ENCODE data around the gene CYP39A1.

CYP39A1 gene

GRCh38 chr6:46581459-46582177 is 71.0 kb downstream of the CYP39A1 start:
- TF ChIP-seq SPI1 (IDR thresholded peaks at IDR 0.05; ENCODE audit: low read depth, low read length): no peak
- no peak for TF ChIP-seq PAX5 (IDR thresholded peaks at IDR 0.05; ENCODE audit: insufficient read depth, low read length, severe bottlenecking)
- TF ChIP-seq POU2F2 (IDR thresholded peaks at IDR 0.05; ENCODE audit: low read depth, low read length): no peak
- no peak for TF ChIP-seq POLR2A (IDR thresholded peaks at IDR 0.05; ENCODE audit: low read depth, low read length)
- no peak for TF ChIP-seq POLR2AphosphoS5 (IDR thresholded peaks at IDR 0.05; ENCODE audit: low read depth, low read length)
- no peak for TF ChIP-seq TAF1 (IDR thresholded peaks at IDR 0.05; ENCODE audit: low read depth, low read length)

GRCh38 chr6:46575530-46575929 is 77.1 kb downstream of the CYP39A1 start:
- DNase-seq (ENCODE audit: insufficient read length, low spot score): no peak
- FAIRE-seq: no peak
- TF ChIP-seq POLR2A (IDR thresholded peaks at IDR 0.05; ENCODE audit: low read depth, low read length) (no peak), PAX5 (IDR thresholded peaks at IDR 0.05; ENCODE audit: insufficient read depth, low read length, severe bottlenecking) (no peak), POU2F2 (IDR thresholded peaks at IDR 0.05; ENCODE audit: low read depth, low read length) (no peak), POLR2AphosphoS5 (IDR thresholded peaks at IDR 0.05; ENCODE audit: low read depth, low read length) (no peak), TAF1 (IDR thresholded peaks at IDR 0.05; ENCODE audit: low read depth, low read length) (no peak), SPI1 (IDR thresholded peaks at IDR 0.05; ENCODE audit: low read depth, low read length) (no peak)

More at GRCh38 chr6:46581459-46582177, 71.0 kb downstream of the CYP39A1 start:
- no peak for FAIRE-seq
- no peak for DNase-seq (ENCODE audit: insufficient read length, low spot score)

- TF ChIP-seq POLR2AphosphoS5 (IDR thresholded peaks at IDR 0.05; ENCODE audit: low read depth, low read length) (no peak), POU2F2 (IDR thresholded peaks at IDR 0.05; ENCODE audit: low read depth, low read length) (no peak), SPI1 (IDR thresholded peaks at IDR 0.05; ENCODE audit: low read depth, low read length) (no peak), PAX5 (IDR thresholded peaks at IDR 0.05; ENCODE audit: insufficient read depth, low read length, severe bottlenecking) (no peak), TAF1 (IDR thresholded peaks at IDR 0.05; ENCODE audit: low read depth, low read length) (no peak), POLR2A (IDR thresholded peaks at IDR 0.05; ENCODE audit: low read depth, low read length) (no peak)
- FAIRE-seq (no peak), DNase-seq (ENCODE audit: insufficient read length, low spot score) (no peak)
Observed at GRCh38 chr6:46573140-46573539, 79.5 kb downstream of the CYP39A1 start.

GRCh38 chr6:46565531-46565930 is 87.1 kb downstream of the CYP39A1 start:
- DNase-seq (ENCODE audit: insufficient read length, low spot score) (no peak), FAIRE-seq (no peak)
- TF ChIP-seq POLR2AphosphoS5 (IDR thresholded peaks at IDR 0.05; ENCODE audit: low read depth, low read length) (no peak), TAF1 (IDR thresholded peaks at IDR 0.05; ENCODE audit: low read depth, low read length) (no peak), SPI1 (IDR thresholded peaks at IDR 0.05; ENCODE audit: low read depth, low read length) (no peak), POU2F2 (IDR thresholded peaks at IDR 0.05; ENCODE audit: low read depth, low read length) (no peak), PAX5 (IDR thresholded peaks at IDR 0.05; ENCODE audit: insufficient read depth, low read length, severe bottlenecking) (no peak), POLR2A (IDR thresholded peaks at IDR 0.05; ENCODE audit: low read depth, low read length) (no peak)

- TF ChIP-seq SPI1 (IDR thresholded peaks at IDR 0.05; ENCODE audit: low read depth, low read length): no peak
- TF ChIP-seq POLR2AphosphoS5 (IDR thresholded peaks at IDR 0.05; ENCODE audit: low read depth, low read length): no peak
- TF ChIP-seq POU2F2 (IDR thresholded peaks at IDR 0.05; ENCODE audit: low read depth, low read length): no peak
- TF ChIP-seq PAX5 (IDR thresholded peaks at IDR 0.05; ENCODE audit: insufficient read depth, low read length, severe bottlenecking): no peak
- TF ChIP-seq POLR2A (IDR thresholded peaks at IDR 0.05; ENCODE audit: low read depth, low read length): no peak
- no peak for TF ChIP-seq TAF1 (IDR thresholded peaks at IDR 0.05; ENCODE audit: low read depth, low read length)
- DNase-seq (ENCODE audit: insufficient read length, low spot score): no peak
Observed at GRCh38 chr6:46563924-46564323, 88.7 kb downstream of the CYP39A1 start.

GRCh38 chr6:46556053-46556452 is 96.6 kb downstream of the CYP39A1 start:
- no peak for FAIRE-seq
- no peak for TF ChIP-seq PAX5 (IDR thresholded peaks at IDR 0.05; ENCODE audit: insufficient read depth, low read length, severe bottlenecking)
- no peak for TF ChIP-seq POLR2AphosphoS5 (IDR thresholded peaks at IDR 0.05; ENCODE audit: low read depth, low read length)
- no peak for TF ChIP-seq POLR2A (IDR thresholded peaks at IDR 0.05; ENCODE audit: low read depth, low read length)
- no peak for TF ChIP-seq SPI1 (IDR thresholded peaks at IDR 0.05; ENCODE audit: low read depth, low read length)
- no peak for TF ChIP-seq TAF1 (IDR thresholded peaks at IDR 0.05; ENCODE audit: low read depth, low read length)
- TF ChIP-seq POU2F2 (IDR thresholded peaks at IDR 0.05; ENCODE audit: low read depth, low read length): no peak

More at GRCh38 chr6:46563924-46564323, 88.7 kb downstream of the CYP39A1 start:
- no peak for FAIRE-seq

GRCh38 chr6:46555129-46555528 is 97.5 kb downstream of the CYP39A1 start:
- no peak for FAIRE-seq
- TF ChIP-seq POLR2AphosphoS5 (IDR thresholded peaks at IDR 0.05; ENCODE audit: low read depth, low read length) (no peak), PAX5 (IDR thresholded peaks at IDR 0.05; ENCODE audit: insufficient read depth, low read length, severe bottlenecking) (no peak), POU2F2 (IDR thresholded peaks at IDR 0.05; ENCODE audit: low read depth, low read length) (no peak), SPI1 (IDR thresholded peaks at IDR 0.05; ENCODE audit: low read depth, low read length) (no peak), TAF1 (IDR thresholded peaks at IDR 0.05; ENCODE audit: low read depth, low read length) (no peak), POLR2A (IDR thresholded peaks at IDR 0.05; ENCODE audit: low read depth, low read length) (no peak)
- no peak for DNase-seq (ENCODE audit: insufficient read length, low spot score)

More at GRCh38 chr6:46556053-46556452, 96.6 kb downstream of the CYP39A1 start:
- no peak for DNase-seq (ENCODE audit: insufficient read length, low spot score)

GRCh38 chr6:46549155-46549554 is 103.5 kb downstream of the CYP39A1 start:
- TF ChIP-seq TAF1 (IDR thresholded peaks at IDR 0.05; ENCODE audit: low read depth, low read length) (no peak), POU2F2 (IDR thresholded peaks at IDR 0.05; ENCODE audit: low read depth, low read length) (no peak), POLR2A (IDR thresholded peaks at IDR 0.05; ENCODE audit: low read depth, low read length) (no peak), SPI1 (IDR thresholded peaks at IDR 0.05; ENCODE audit: low read depth, low read length) (no peak), POLR2AphosphoS5 (IDR thresholded peaks at IDR 0.05; ENCODE audit: low read depth, low read length) (no peak), PAX5 (IDR thresholded peaks at IDR 0.05; ENCODE audit: insufficient read depth, low read length, severe bottlenecking) (no peak)
- DNase-seq (ENCODE audit: insufficient read length, low spot score) (no peak), FAIRE-seq (no peak)

- FAIRE-seq (no peak), DNase-seq (ENCODE audit: insufficient read length, low spot score) (no peak)
- TF ChIP-seq POLR2A (IDR thresholded peaks at IDR 0.05; ENCODE audit: low read depth, low read length) (no peak), POU2F2 (IDR thresholded peaks at IDR 0.05; ENCODE audit: low read depth, low read length) (no peak), TAF1 (IDR thresholded peaks at IDR 0.05; ENCODE audit: low read depth, low read length) (no peak), SPI1 (IDR thresholded peaks at IDR 0.05; ENCODE audit: low read depth, low read length) (no peak), PAX5 (IDR thresholded peaks at IDR 0.05; ENCODE audit: insufficient read depth, low read length, severe bottlenecking) (no peak), POLR2AphosphoS5 (IDR thresholded peaks at IDR 0.05; ENCODE audit: low read depth, low read length) (no peak)
Observed at GRCh38 chr6:46541556-46541955, 111.1 kb downstream of the CYP39A1 start.

Measured in GM12891 (cell line).